ENCODE results near the gene HBZ.

HBZ gene
- 0 to 0.07 (median 0) reads per million in 9 experiments for total RNA-seq

DNA sequence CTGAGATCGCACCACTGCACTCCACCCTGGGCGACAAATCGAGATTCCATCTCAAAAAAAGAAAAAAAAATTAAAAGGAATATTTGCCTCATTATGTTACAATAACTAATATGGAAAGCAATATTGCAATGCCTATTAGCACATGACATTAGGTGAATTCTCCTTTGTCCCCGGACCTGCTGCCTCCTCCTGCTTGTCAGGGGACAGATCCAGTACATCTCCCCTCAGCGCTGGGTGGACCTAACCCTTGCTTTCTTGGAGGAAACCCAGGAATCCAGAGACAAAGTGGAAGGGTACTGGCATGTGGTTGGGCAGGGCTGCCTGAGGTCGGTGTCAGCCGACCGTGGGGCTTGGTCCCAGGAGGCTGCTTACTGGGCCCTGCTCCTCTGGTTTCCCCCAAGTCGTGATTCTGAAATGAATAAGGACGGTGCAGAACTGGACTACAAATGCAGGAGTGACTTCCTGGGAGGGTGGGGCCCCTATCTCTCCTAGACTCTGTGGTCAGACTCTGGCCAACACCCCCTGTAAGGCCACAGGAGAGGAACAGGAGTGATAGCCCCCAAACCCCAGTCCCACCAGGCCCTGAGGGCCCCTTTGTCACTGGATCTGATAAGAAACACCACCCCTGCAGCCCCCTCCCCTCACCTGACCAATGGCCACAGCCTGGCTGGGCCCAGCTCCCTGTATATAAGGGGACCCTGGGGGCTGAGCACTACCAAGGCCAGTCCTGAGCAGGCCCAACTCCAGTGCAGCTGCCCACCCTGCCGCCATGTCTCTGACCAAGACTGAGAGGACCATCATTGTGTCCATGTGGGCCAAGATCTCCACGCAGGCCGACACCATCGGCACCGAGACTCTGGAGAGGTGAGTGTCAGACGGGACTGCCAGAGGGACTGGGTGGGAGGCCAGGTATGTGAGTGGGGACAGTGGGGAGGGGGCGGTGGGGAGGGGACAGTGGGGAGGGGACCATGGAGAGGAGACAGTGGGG lies at the start of gene HBZ:
Gene HBZ (plus strand): TSS at position 504 of the 988 bp plus-strand sequence. CDS start 266 bp downstream, at position 770.
- DNase-seq, result no peak
- Mint-ChIP-seq H3K36me3 (ENCODE audit: insufficient read depth) (no peaks in the 10 kb centered on the region), H3K4me3 (peak within 1 kb of the TSS in 1 of 2 donors; percentile 47), H3K27ac (no peak within 1 kb of the TSS), H3K4me1 (ENCODE audit: low read depth in 2 of 2) (peaks cover 3 to 10% of the 10 kb centered on the region in 2 donors), H3K27me3 (peaks cover 11 to 46% of the 10 kb centered on the region in 2 donors), H3K9me3 (no peaks in the 10 kb centered on the region)
- ATAC-seq (replicated peaks), result no peak

- Mint-ChIP-seq H3K4me1 (ENCODE audit: low read depth in 2 of 2) (no peaks in the 10 kb centered on the region), H3K27me3 (no peaks in the 10 kb centered on the region), H3K27ac (no peak overlapping the region), H3K9me3 (no peaks in the 10 kb centered on the region), H3K36me3 (ENCODE audit: insufficient read depth) (peaks cover 34% of the 10 kb centered on the region), H3K4me3 (no peak overlapping the region)
- no peak for ATAC-seq (replicated peaks)
- no peak for DNase-seq
Measured at GRCh38 chr16:104355-104754, 48.1 kb upstream of the HBZ start.

DNA sequence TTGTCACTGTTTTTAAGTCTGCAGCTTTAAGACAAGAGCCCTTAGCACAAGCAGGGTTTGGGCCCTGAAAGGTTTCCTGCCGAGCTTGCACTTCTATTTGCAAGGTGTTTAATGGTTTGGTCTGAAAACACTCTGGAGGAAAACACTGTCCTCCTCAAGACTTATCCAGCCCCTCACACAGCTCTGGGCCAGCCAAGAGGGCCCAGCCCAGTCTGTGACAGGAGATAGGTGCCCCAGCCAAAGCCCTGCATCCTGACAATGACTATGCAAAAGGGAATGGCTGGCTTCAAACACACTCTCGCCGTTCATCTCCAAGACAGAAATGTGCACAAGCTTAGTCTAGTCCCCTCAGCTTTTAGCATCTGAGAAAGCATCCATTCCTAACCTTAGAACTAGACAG lies 47.5 kb upstream of the HBZ start:
- Mint-ChIP-seq H3K27me3 (no peaks in the 10 kb centered on the region), H3K4me3 (no peak overlapping the region), H3K36me3 (ENCODE audit: insufficient read depth) (peaks cover 36% of the 10 kb centered on the region), H3K27ac (no peak overlapping the region), H3K9me3 (no peaks in the 10 kb centered on the region), H3K4me1 (ENCODE audit: low read depth in 2 of 2) (no peaks in the 10 kb centered on the region)
- no peak for ATAC-seq (replicated peaks)
- no peak for DNase-seq

DNA sequence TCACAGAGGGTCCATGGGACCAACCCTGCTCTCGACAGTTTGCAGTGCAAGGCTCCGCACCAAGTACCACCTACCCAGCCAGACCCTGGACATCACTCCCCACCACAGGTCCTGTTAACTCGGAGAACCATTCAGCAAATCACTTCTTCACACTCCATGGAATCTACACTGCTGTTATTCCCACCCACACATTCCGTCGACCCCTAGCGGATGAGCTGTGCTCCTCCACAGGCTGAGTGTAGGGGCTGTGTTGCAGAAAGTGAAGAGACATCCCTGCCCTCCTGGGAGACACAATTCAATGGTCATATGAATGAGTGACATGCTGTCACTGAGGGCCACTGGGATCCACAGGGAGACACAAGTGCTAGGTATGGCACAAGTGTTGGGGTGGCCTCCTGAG lies 46.9 kb upstream of the HBZ start:
- H3K4me3 Mint-ChIP-seq, result no peak overlapping the region
- ATAC-seq (replicated peaks), result no peak
- H3K36me3 Mint-ChIP-seq (ENCODE audit: insufficient read depth), result peaks cover 35% of the 10 kb centered on the region
- no peaks in the 10 kb centered on the region for H3K4me1 Mint-ChIP-seq (ENCODE audit: low read depth in 2 of 2)
- no peaks in the 10 kb centered on the region for H3K9me3 Mint-ChIP-seq
- no peaks in the 10 kb centered on the region for H3K27me3 Mint-ChIP-seq
- DNase-seq, result no peak
- H3K27ac Mint-ChIP-seq, result no peak overlapping the region

- Mint-ChIP-seq H3K27ac (no peak overlapping the region), H3K27me3 (no peaks in the 10 kb centered on the region), H3K4me3 (no peak overlapping the region), H3K36me3 (ENCODE audit: insufficient read depth) (peaks cover 44% of the 10 kb centered on the region), H3K9me3 (no peaks in the 10 kb centered on the region), H3K4me1 (ENCODE audit: low read depth in 2 of 2) (no peaks in the 10 kb centered on the region)
- DNase-seq (peak; percentile 50 to 53 (median 52)), ATAC-seq (replicated peaks) (peak; percentile 77)
Measured at GRCh38 chr16:106623-107324, 45.7 kb upstream of the HBZ start.

- no peak overlapping the region for H3K4me3 Mint-ChIP-seq
- no peaks in the 10 kb centered on the region for H3K27me3 Mint-ChIP-seq
- H3K27ac Mint-ChIP-seq, result peak overlapping the region in 1 of 2 donors; percentile 32
- no peaks in the 10 kb centered on the region for H3K9me3 Mint-ChIP-seq
- DNase-seq, result no peak
- no peaks in the 10 kb centered on the region for H3K4me1 Mint-ChIP-seq (ENCODE audit: low read depth in 2 of 2)
- H3K36me3 Mint-ChIP-seq (ENCODE audit: insufficient read depth), result peaks cover 56% of the 10 kb centered on the region
- ATAC-seq (replicated peaks), result no peak
Measured at GRCh38 chr16:112153-112840, 40.1 kb upstream of the HBZ start.

DNA sequence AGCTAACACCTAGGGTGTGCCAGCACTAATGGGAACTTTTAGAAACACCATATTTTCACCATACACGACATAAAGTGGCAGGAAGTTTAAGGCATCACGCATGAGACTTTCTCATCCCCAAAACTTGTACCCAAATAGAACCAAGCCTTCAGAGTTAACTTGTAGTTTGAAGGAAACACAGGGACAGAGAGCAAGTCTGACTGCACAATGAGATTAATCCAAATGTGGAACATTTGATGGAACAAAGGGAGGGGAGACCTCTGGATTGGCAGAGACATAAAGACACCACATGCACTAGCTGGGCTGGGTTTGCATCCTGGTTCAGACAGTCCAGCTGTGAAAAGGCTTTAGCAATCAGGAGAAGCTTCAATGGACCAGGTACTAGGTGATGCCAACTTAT lies 38.1 kb upstream of the HBZ start:
- H3K27me3 Mint-ChIP-seq, result no peaks in the 10 kb centered on the region
- DNase-seq (no peak), ATAC-seq (replicated peaks) (no peak)
- no peaks in the 10 kb centered on the region for H3K9me3 Mint-ChIP-seq
- no peak overlapping the region for H3K4me3 Mint-ChIP-seq
- peaks cover 51% of the 10 kb centered on the region for H3K36me3 Mint-ChIP-seq (ENCODE audit: insufficient read depth)
- H3K4me1 Mint-ChIP-seq (ENCODE audit: low read depth in 2 of 2), result peaks cover 0 to 3% of the 10 kb centered on the region in 2 donors
- no peak overlapping the region for H3K27ac Mint-ChIP-seq

DNA sequence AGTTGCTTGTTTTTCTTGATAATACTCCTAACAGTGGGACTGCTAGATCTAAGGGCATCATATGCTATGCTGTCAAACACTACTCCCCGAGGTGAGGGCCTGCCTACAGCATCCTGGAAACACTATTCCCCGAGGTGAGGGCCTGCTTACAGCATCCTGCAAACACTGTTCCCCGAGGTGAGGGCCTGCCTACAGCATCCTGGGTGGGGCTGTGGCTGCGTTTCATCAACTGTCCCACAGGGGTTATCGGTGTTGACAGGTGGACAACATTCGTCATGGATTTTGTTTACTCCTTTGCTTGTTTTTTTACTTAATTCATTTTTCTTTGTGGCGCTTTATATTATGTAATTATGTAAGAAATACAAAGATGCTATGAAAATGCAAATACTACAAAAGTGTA lies 36.4 kb upstream of the HBZ start:
- Mint-ChIP-seq H3K27me3 (no peaks in the 10 kb centered on the region), H3K36me3 (ENCODE audit: insufficient read depth) (peaks cover 45% of the 10 kb centered on the region), H3K27ac (no peak overlapping the region)

GRCh38 chr16:117379-118365 lies 34.8 kb upstream of the HBZ start:
- peak; percentile 80 for ATAC-seq (replicated peaks)
- no peak overlapping the region for H3K4me3 Mint-ChIP-seq
- peaks cover 32% of the 10 kb centered on the region for H3K36me3 Mint-ChIP-seq (ENCODE audit: insufficient read depth)
- DNase-seq, result peak; percentile 59 to 65 (median 64)
- no peaks in the 10 kb centered on the region for H3K27me3 Mint-ChIP-seq
- H3K4me1 Mint-ChIP-seq (ENCODE audit: low read depth in 2 of 2), result peaks cover 0 to 7% of the 10 kb centered on the region in 2 donors
- no peaks in the 10 kb centered on the region for H3K9me3 Mint-ChIP-seq
- peak overlapping the region in 1 of 2 donors; percentile 12 for H3K27ac Mint-ChIP-seq

More for the DNA sequence above, 36.4 kb upstream of the HBZ start:
- ATAC-seq (replicated peaks) (no peak), DNase-seq (no peak)
- Mint-ChIP-seq H3K4me3 (no peak overlapping the region), H3K9me3 (no peaks in the 10 kb centered on the region), H3K4me1 (ENCODE audit: low read depth in 2 of 2) (peaks cover 0 to 7% of the 10 kb centered on the region in 2 donors)

- no peaks in the 10 kb centered on the region for H3K9me3 Mint-ChIP-seq
- peak overlapping the region in 1 of 2 donors; percentile 32 for H3K27ac Mint-ChIP-seq
- H3K4me1 Mint-ChIP-seq (ENCODE audit: low read depth in 2 of 2), result peaks cover 6 to 16% of the 10 kb centered on the region in 2 donors
- H3K27me3 Mint-ChIP-seq, result no peaks in the 10 kb centered on the region
- H3K36me3 Mint-ChIP-seq (ENCODE audit: insufficient read depth), result peaks cover 27% of the 10 kb centered on the region
- no peak overlapping the region for H3K4me3 Mint-ChIP-seq
- DNase-seq (no peak), ATAC-seq (replicated peaks) (no peak)
Measured at GRCh38 chr16:118857-119256, 33.6 kb upstream of the HBZ start.

DNA sequence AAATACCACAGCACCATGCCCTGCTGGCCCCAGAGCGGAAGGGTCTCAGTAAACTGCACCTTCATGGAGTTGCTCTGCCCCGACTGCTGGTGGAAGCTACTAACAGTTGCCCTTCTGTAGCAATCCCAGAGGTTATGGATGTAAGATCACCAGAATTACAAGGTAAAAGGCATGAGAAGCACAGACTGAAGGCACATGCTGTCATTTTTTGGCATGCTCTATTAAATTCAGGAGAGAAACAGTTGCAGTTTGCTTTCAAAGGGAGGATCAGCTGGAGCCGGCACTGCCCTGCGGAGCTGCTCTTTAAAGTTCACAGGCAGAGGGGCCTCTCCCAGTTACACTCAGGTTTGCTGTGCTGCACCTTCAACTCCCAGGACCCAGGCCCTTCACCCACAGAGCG lies 33.1 kb upstream of the HBZ start:
- Mint-ChIP-seq H3K9me3 (no peaks in the 10 kb centered on the region), H3K27ac (peak overlapping the region in 1 of 2 donors; percentile 32), H3K4me3 (no peak overlapping the region), H3K36me3 (ENCODE audit: insufficient read depth) (peaks cover 26% of the 10 kb centered on the region), H3K4me1 (ENCODE audit: low read depth in 2 of 2) (peaks cover 11 to 20% of the 10 kb centered on the region in 2 donors), H3K27me3 (no peaks in the 10 kb centered on the region)
- ATAC-seq (replicated peaks) (no peak), DNase-seq (no peak)

GRCh38 chr16:119835-120491 lies 32.5 kb upstream of the HBZ start:
- Mint-ChIP-seq H3K4me1 (ENCODE audit: low read depth in 2 of 2) (peaks cover 12 to 21% of the 10 kb centered on the region in 2 donors), H3K27me3 (no peaks in the 10 kb centered on the region), H3K9me3 (no peaks in the 10 kb centered on the region), H3K4me3 (no peak overlapping the region), H3K36me3 (ENCODE audit: insufficient read depth) (peaks cover 22% of the 10 kb centered on the region), H3K27ac (peak overlapping the region in 1 of 2 donors; percentile 22)
- ATAC-seq (replicated peaks), result no peak
- DNase-seq, result no peak

All from effector memory CD8-positive, alpha-beta T cell (primary cell).